GM21528 (cell line): ENCODE measurements around the gene CLTB.
"Not testable (repeated sequence)": the region's sequence is repeated elsewhere in the genome, so short reads cannot be mapped to it uniquely, and the experiment has no call there.

ENCODE experiments used
- ATAC-seq: cut with Tn5 transposase; IDR thresholded peaks from one replicate; pipeline ENCODE4 v1.9.1; 2021; ENCODE audit warnings: mild to moderate bottlenecking, moderate library complexity; ENCODE audit not compliant: unreplicated experiment, low FRiP score

Gene CLTB

GRCh38 chr5:176429972-176430371 is 13.6 kb upstream of the CLTB start:
- ATAC-seq = no peak

- no peak for ATAC-seq
These were observed 11.6 kb upstream of the CLTB start for GRCh38 chr5:176427971-176428370.

- no peak for ATAC-seq
These were observed 10.5 kb upstream of the CLTB start for GRCh38 chr5:176426876-176427275.

- ATAC-seq = no peak
These were observed 9.5 kb upstream of the CLTB start for GRCh38 chr5:176425791-176426190.

- no peak for ATAC-seq
These were observed 8.8 kb upstream of the CLTB start for GRCh38 chr5:176425138-176425537.

GRCh38 chr5:176424181-176424580 is 7.8 kb upstream of the CLTB start:
- ATAC-seq = no peak

- ATAC-seq = no peak
These were observed 4.7 kb upstream of the CLTB start for GRCh38 chr5:176420972-176421544.

- ATAC-seq = no peak
These were observed 3.7 kb upstream of the CLTB start for GRCh38 chr5:176420086-176420485.

- ATAC-seq = no peak
These were observed 1.9 kb upstream of the CLTB start for GRCh38 chr5:176418251-176418650.

GRCh38 chr5:176416965-176417364 is 626 bp upstream of the CLTB start:
- no peak for ATAC-seq

GRCh38 chr5:176415240-176415951 is 943 bp downstream of the CLTB start:
- peak; percentile 3 for ATAC-seq

GRCh38 chr5:176414704-176415103 is 1.6 kb downstream of the CLTB start:
- ATAC-seq = no peak

GRCh38 chr5:176413709-176414191 is 2.6 kb downstream of the CLTB start:
- ATAC-seq = no peak

- ATAC-seq = no peak
These were observed 3.1 kb downstream of the CLTB start for GRCh38 chr5:176413255-176413565.

- no peak for ATAC-seq
These were observed 3.7 kb downstream of the CLTB start for GRCh38 chr5:176412517-176413254.

- no peak for ATAC-seq
These were observed 5.7 kb downstream of the CLTB start for GRCh38 chr5:176410486-176411180.

GRCh38 chr5:176409765-176410164 is 6.6 kb downstream of the CLTB start:
- ATAC-seq = no peak

GRCh38 chr5:176408590-176408989 is 7.7 kb downstream of the CLTB start:
- ATAC-seq = no peak

GRCh38 chr5:176408252-176408573 is 8.1 kb downstream of the CLTB start:
- not testable (repeated sequence) for ATAC-seq

GRCh38 chr5:176407456-176408251 is 8.7 kb downstream of the CLTB start:
- ATAC-seq = no peak
